Esophagus squamous epithelium (tissue), 5 donors: ENCODE measurements around the gene ZFAND3. TPM values are rescaled to one million over a fixed set of nuclear protein-coding genes. Genes with fewer than 3 reads are reported as not detected.

Experiments
- DNase-seq: peaks from one replicate; lab custom pipeline; 2025; lab: John Stamatoyannopoulos, UW
- H3K27ac ChIP-seq, 4 donors: fragments of 200-600 bp; sonication (generic); one replicate each; pipeline ENCODE4 v1.5.1; 2016 to 2019; ENCODE audit warnings: mild to moderate bottlenecking in 1 of 4
- H3K27me3 ChIP-seq, 4 donors: fragments of 200-600 bp; sonication (generic); 1 replicate in 3 of 4; 2 replicates in 1 of 4; pipeline versions ENCODE4 v1.5.1 to v1.6.0; 2017 to 2021; ENCODE audit warnings: antibody characterized with exemption in 1 of 4
- H3K36me3 ChIP-seq, 3 donors: fragments of 200-600 bp; sonication (generic); one replicate each; pipeline ENCODE4 v1.5.1; 2016 to 2019
- H3K4me1 ChIP-seq, 3 donors: fragments of 200-600 bp; sonication (generic); one replicate each; pipeline ENCODE4 v1.5.1; 2017 to 2019
- H3K4me3 ChIP-seq, 4 donors: fragments of 200-600 bp; sonication (generic); 1 replicate in 3 of 4; 2 replicates in 1 of 4; pipeline ENCODE4 v1.5.1; 2016 to 2019; ENCODE audit warnings: mild to moderate bottlenecking in 2 of 4, moderate library complexity in 1 of 4
- H3K9me3 ChIP-seq, 3 donors: fragments of 200-600 bp; sonication (generic); one replicate each; pipeline ENCODE4 v1.5.1; 2016 to 2019
- CTCF ChIP-seq, 6 experiments: fragments of 450-650 bp in 4 of 6; fragments of 200-600 bp in 2 of 6; sonication (generic) in 2 of 6; IDR thresholded peaks; one replicate each; pipeline ENCODE4 v1.5.1; 2016 to 2019; ENCODE audit warnings: antibody characterized with exemption in 6 of 6, mild to moderate bottlenecking in 4 of 6, moderate library complexity in 4 of 6
- POLR2A ChIP-seq, 4 donors: fragments of 450-650 bp; IDR thresholded peaks; one replicate each; pipeline ENCODE4 v1.6.1; 2017; ENCODE audit warnings: antibody characterized with exemption in 4 of 4, mild to moderate bottlenecking in 4 of 4, moderate library complexity in 3 of 4
- WGBS, 2 donors: methylation state at CpG; one replicate each; pipeline ENCODE4 v1.1.5; 2018; 5-methylcytosine and 5-hydroxymethylcytosine counted together
- intact Hi-C: fragments of 100-400 bp; cut with DNase I; formaldehyde crosslinking; loops from one replicate; pipeline ENCODE4 v1.15.0; 2022
- total RNA-seq, 4 donors: library from RNA; depleted of rRNA; stranded (reverse); fragments of >200 nt; gene quantifications; one replicate each; pipeline ENCODE4 v1.1.0, GENCODE V29; 2016
- donor health status: DM: yes; HTN: yes; CAD: no.

Gene ZFAND3
- total RNA-seq, 4 donors from 2014 or later: 15.7 to 23.8 (median 20.9) TPM

- Histone ChIP-seq H3K27me3 (no peaks in the 10 kb centered on the region), H3K4me1 (peaks cover 0 to 25% (median 10%) of the 10 kb centered on the region in 3 donors), H3K36me3 (no peaks in the 10 kb centered on the region), H3K9me3 (no peaks in the 10 kb centered on the region), H3K4me3 (no peak overlapping the region), H3K27ac (no peak overlapping the region)
- 49 to 67% methylated on average over 2 of the region's 2 CpGs for WGBS, 2 donors
- TF ChIP-seq CTCF (IDR thresholded peaks at IDR 0.05) (no peak), POLR2A (IDR thresholded peaks at IDR 0.05) (no peak)
- DNase-seq: no peak
- intact Hi-C loops: no loop called here
Measured at GRCh38 chr6:37994223-37994622, 174.7 kb downstream of the ZFAND3 start.

GRCh38 chr6:37998366-37998765, 178.8 kb downstream of the ZFAND3 start:
- H3K27ac ChIP-seq: no peak overlapping the region
- H3K4me1 ChIP-seq: peaks cover 0 to 6% (median 0%) of the 10 kb centered on the region in 3 donors
- no peaks in the 10 kb centered on the region for H3K9me3 ChIP-seq
- H3K36me3 ChIP-seq: no peaks in the 10 kb centered on the region
- TF ChIP-seq CTCF (IDR thresholded peaks at IDR 0.05) (no peak), POLR2A (IDR thresholded peaks at IDR 0.05) (no peak)
- no peak for DNase-seq
- intact Hi-C loops: no loop called here
- no peaks in the 10 kb centered on the region for H3K27me3 ChIP-seq
- no peak overlapping the region for H3K4me3 ChIP-seq
- WGBS, 2 donors: 92 to 94% methylated on average over 2 of the region's 2 CpGs

GRCh38 chr6:38001386-38001785, 181.9 kb downstream of the ZFAND3 start:
- Histone ChIP-seq H3K4me1 (no peaks in the 10 kb centered on the region), H3K9me3 (no peaks in the 10 kb centered on the region), H3K36me3 (no peaks in the 10 kb centered on the region), H3K27me3 (no peaks in the 10 kb centered on the region), H3K4me3 (no peak overlapping the region), H3K27ac (no peak overlapping the region)
- no peak for TF ChIP-seq POLR2A (IDR thresholded peaks at IDR 0.05)
- TF ChIP-seq CTCF (IDR thresholded peaks at IDR 0.05): no peak
- DNase-seq: no peak
- intact Hi-C loops: no loop called here
- WGBS, 2 donors: 78 to 83% methylated on average over 1 of the region's 1 CpG

GRCh38 chr6:38004908-38005307, 185.4 kb downstream of the ZFAND3 start:
- Histone ChIP-seq H3K36me3 (no peaks in the 10 kb centered on the region), H3K9me3 (no peaks in the 10 kb centered on the region), H3K27me3 (no peaks in the 10 kb centered on the region), H3K27ac (no peak overlapping the region), H3K4me3 (no peak overlapping the region), H3K4me1 (peaks cover 0 to 5% (median 0%) of the 10 kb centered on the region in 3 donors)
- TF ChIP-seq CTCF (IDR thresholded peaks at IDR 0.05): no peak
- intact Hi-C loops: no loop called here
- no peak for DNase-seq
- WGBS, 2 donors: 61 to 88% methylated on average over 2 of the region's 2 CpGs

GRCh38 chr6:38011937-38012336, 192.4 kb downstream of the ZFAND3 start:
- TF ChIP-seq CTCF (IDR thresholded peaks at IDR 0.05): no peak
- no peak for TF ChIP-seq POLR2A (IDR thresholded peaks at IDR 0.05)
- Histone ChIP-seq H3K36me3 (no peaks in the 10 kb centered on the region), H3K27me3 (no peaks in the 10 kb centered on the region), H3K4me1 (peaks cover 0 to 5% (median 0%) of the 10 kb centered on the region in 3 donors), H3K4me3 (no peak overlapping the region), H3K9me3 (no peaks in the 10 kb centered on the region), H3K27ac (no peak overlapping the region)
- WGBS, 2 donors: 74 to 77% methylated on average over 5 of the region's 5 CpGs
- intact Hi-C loops: no loop called here
- DNase-seq: no peak
